Epithelial cell of prostate (primary cell): ENCODE results near the gene DUS2.

Experiments
- DNase-seq: peaks from one replicate; pipeline ENCODE4 v3.0.0-alpha.2; 2011; ENCODE audit warnings: low read depth, low spot score
- H3K27ac ChIP-seq: fragments of 450-650 bp; 2 replicates; pipeline ENCODE4 v1.5.1; 2017; ENCODE audit warnings: mild to moderate bottlenecking

Gene DUS2

DNA sequence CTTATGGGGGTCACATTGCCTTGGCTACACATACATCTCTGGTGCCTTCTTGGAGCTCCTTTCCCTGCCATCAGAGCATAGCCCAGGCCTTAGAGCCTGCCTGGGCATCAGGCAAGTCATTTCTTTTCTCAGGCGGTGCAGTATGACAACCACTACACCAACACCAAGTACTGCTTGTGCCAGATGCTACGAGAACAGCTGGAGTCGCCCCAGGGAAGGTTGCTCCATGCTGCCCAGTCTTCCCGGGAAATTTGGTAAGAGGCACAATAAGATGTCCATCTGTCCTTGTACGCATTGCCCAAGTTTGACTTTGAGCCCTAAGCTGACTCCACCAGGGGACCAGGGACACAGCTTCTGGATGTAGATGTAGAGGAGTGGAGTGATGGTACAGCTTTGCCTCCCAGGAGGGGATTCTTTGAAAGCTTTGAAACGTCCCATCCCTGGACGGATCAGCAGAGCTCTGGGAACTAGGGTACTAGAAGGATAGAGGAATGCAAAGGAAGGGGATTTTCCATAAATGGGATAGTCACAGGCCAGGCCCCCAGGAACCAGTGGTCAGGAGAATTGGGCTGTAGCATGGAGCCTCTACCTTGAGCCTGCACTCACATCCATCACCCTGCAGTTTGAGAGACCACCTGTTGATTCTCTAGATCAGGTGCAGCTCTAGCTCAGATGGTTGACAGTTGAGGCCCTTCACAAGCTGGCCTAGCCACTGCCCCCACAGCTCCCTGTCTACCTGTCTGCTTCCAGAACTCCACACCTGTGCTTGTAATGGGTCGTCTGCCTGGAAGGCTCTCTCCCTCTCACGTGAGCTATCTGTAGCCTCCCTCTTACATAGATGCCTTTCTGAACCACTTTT, 51.0 kb downstream of the DUS2 start:
- no peak overlapping the region for H3K27ac ChIP-seq
- no peak for DNase-seq

GRCh38 chr16:68074850-68075555, 51.9 kb downstream of the DUS2 start:
- H3K27ac ChIP-seq, result no peak overlapping the region
- no peak for DNase-seq

- no peak for DNase-seq
- no peak overlapping the region for H3K27ac ChIP-seq
Measured at GRCh38 chr16:68075980-68076379, 52.9 kb downstream of the DUS2 start.

GRCh38 chr16:68076560-68076959, 53.5 kb downstream of the DUS2 start:
- no peak for DNase-seq
- H3K27ac ChIP-seq, result no peak overlapping the region

DNA sequence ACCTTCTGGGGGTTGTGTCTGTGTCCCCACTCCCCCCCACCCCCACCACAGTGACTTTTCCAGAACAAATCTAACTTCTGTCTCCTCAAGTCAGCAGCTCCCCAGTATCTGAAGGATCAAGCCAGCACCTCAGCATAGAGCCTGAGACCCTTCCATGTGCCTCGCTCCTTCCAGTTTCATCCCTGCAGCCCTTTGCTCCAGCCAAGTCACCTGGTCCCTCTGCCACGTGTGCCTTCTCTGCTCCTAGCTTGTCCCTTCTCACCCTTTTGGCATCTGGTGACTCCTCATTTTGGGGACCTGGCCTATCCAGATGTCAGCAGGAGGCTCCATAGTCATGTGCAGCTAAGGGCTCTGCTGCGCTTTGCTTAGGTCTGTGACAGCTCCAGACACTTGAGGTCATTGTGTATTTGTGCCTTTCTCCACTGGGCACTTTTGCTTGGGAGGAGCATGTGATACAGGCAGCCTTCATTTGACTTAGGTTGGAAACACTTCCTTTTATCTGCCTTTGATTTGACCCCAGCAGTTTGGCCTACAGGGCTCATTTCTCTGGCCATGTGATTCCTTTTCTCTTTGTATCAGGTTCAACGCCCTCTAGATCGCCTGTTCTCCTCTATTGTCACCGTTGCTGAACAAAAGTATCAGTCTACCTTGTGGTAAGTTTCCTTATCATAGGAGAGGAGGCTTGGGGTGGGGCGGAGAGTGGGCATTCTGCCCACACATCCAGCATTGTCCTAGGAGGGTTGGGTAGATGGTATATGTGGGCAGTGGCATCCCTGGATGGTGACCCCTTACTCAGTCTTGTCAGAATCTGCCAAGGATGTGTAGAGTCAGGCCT, 55.0 kb downstream of the DUS2 start:
- no peak for DNase-seq
- H3K27ac ChIP-seq, result no peak overlapping the region

DNA sequence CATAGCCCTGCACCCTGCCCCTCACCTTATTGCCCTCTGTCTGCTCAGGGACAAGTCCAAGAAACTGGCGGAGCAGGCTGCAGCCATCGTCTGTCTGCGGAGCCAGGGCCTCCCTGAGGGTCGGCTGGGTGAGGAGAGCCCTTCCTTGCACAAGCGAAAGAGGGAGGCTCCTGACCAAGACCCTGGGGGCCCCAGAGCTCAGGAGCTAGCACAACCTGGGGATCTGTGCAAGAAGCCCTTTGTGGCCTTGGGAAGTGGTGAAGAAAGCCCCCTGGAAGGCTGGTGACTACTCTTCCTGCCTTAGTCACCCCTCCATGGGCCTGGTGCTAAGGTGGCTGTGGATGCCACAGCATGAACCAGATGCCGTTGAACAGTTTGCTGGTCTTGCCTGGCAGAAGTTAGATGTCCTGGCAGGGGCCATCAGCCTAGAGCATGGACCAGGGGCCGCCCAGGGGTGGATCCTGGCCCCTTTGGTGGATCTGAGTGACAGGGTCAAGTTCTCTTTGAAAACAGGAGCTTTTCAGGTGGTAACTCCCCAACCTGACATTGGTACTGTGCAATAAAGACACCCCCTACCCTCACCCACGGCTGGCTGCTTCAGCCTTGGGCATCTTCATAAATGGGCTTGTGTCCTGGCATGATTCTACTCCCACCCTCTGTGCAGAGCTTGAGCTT, 55.8 kb downstream of the DUS2 start:
- no peak overlapping the region for H3K27ac ChIP-seq
- DNase-seq, result no peak

- no peak overlapping the region for H3K27ac ChIP-seq
- DNase-seq, result no peak
Measured at GRCh38 chr16:68079376-68079625, 56.2 kb downstream of the DUS2 start.

DNA sequence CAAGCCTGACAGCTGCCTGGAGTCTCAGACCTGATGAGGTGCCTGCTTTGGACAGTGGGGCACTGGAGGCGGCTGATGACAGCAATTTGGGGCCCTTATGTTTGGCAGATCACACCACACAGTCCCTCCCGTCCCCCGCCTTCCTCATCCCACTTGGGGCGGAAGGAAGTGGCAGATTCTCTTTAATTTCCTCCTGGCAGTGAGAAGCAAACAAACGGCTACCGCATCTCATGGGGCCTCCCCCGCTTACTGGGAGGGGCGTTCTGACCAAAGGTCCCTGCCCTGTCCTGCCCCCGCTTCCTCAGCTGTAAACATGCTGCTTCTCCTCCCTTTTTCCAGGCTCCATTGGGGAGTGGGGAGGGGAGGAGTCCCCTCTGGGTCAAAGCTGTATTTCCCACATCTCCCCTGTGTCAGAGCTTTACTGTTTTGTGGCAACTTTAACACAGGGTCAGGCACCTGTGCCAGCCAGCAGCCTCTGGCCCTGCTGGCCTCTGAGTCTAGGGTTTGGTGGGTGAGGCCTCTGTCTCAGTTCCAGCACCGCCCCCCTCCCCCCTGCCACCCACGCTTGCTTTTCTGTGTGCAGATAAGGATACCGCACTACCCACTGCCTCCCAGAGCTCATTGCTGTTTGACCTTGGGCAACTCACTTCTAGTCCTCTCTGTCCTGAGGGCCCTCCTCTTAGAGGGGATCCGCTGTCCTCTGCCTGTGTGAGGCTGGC, 56.7 kb downstream of the DUS2 start:
- H3K27ac ChIP-seq, result no peak overlapping the region
- DNase-seq, result no peak

DNA sequence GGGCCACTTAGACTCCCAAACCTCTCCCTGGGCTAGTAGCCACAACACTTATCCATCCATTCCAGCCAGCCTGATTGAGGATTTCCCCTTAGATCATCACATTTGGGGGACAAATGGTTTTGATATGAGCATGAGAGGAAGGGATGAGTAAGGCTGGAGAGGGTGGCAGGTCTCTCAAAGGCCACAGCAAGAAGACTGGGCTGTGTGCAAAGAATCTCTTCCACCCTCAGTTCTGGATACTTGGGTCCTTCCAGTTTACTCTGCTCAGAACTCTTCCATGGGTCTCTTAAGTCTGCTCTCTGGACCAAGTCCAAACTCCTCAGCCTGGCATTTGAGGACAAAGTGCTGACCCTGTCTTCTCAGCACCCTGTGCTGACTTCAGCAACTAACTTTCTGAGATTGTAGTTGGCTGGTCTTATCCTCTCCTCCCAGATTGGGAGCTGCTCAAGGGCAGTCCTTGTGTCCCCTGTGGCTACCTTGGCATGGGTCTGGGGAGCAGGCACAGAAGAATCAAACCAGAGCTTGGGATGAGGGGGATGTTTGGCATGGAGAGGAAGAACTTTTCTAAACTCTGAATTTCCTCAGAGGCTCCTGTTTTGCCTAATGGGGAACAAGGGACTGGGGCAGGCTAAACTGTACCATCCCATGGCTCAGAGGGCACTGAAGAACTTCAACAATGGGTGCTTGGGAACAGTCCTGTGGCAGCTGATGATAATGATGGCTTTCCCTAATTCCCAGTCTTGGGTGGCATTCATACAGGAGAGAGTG, 59.0 kb downstream of the DUS2 start:
- H3K27ac ChIP-seq, result no peak overlapping the region
- DNase-seq, result no peak

- no peak overlapping the region for H3K27ac ChIP-seq
- DNase-seq, result no peak
Measured at GRCh38 chr16:68082629-68083238, 59.6 kb downstream of the DUS2 start.

DNA sequence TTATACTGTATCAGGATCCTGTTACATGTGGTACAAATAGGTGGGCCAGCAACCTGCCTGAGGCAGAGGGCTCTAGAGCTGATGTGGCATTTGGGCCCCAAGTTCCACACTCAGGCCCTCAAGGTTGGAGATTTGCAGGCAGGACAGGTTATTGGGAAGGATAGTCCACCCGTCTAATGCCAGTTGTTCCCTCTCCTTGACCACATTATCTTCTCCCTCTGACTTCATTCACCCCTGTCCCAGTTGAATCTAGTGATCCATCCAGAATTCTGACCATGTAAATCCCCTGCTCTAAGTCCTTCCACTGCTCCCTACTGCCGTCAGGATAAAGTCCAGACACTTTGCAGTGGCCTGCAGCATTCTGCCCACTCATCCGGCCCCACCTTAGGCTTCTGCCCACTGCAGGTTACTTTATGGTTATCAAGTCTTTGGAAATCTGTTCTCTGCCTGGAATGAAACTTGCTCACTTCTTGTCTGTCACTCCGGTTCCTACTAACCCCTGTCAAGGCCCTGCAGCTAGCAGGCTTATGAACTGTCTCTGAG, 60.2 kb downstream of the DUS2 start:
- DNase-seq, result no peak
- no peak overlapping the region for H3K27ac ChIP-seq

DNA sequence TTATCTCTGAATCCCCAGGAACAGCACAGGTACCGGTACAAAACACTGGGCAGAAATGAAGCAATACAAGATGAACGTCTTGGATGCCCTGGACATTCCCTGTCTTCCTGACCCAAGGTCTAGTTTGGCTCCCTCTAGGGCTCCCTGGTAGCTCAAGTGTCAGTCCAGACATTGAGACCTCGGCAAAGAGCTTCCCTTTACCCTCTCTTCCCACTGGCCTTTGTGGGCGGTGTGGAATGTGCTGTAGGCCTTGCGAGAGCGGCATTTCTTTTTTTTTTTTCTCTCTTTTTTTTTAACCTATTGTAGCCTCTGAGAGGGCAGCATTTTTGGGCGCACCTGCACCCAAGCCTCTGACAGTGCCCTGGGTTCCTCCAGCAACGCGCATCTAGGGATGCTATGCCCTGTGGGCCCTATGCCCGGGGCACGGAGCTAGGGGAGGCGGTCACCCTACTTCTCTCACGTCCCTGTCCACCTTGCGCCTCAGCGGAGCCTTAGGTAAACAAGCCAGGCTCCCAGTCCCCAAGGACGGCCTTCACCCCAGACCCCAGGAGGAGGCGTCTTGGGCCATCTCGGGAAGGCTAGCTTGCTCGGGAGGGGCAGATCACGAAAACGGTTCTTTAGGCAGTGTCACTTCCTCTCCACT, 60.9 kb downstream of the DUS2 start:
- H3K27ac ChIP-seq, result peak overlapping the region; percentile 75
- DNase-seq, result no peak

- peak overlapping the region; percentile 75 for H3K27ac ChIP-seq
- no peak for DNase-seq
Measured at GRCh38 chr16:68084504-68085258, 61.6 kb downstream of the DUS2 start.

DNA sequence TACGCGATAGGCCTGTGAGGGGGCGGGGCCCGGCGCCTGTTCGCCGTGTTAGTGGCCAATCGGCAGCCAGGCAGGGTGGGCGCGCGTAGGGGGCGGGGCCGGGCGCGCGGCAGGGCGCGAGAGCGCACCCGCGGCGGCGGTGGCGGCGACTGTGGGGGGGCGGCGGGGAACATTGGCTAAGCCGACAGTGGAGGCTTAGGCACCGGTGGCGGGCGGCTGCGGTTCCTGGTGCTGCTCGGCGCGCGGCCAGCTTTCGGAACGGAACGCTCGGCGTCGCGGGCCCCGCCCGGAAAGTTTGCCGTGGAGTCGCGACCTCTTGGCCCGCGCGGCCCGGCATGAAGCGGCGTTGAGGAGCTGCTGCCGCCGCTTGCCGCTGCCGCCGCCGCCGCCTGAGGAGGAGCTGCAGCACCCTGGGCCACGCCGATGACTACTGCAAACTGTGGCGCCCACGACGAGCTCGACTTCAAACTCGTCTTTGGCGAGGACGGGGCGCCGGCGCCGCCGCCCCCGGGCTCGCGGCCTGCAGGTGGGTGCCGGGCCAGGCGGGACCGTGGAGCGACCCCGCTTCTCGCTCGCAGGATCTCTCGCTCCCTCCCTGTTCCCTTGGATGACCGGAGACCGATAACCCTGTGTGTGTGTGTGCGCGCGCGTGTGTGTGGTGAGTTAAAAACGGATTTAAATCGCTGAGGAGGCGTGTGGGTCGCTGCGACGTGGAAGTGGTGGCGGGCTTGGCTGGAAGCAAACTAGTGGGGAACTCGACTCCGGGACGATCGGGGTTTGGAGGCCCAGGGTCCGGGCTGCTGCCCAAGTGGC, 62.4 kb downstream of the DUS2 start, which contains the start of gene NFATC3:
Gene NFATC3 (plus strand): TSS at position 112 of the 813 bp plus-strand sequence. CDS start 312 bp downstream, at position 424.
- peak; percentile 81 for DNase-seq
- peak within 1 kb of the TSS; percentile 75 for H3K27ac ChIP-seq

DNA sequence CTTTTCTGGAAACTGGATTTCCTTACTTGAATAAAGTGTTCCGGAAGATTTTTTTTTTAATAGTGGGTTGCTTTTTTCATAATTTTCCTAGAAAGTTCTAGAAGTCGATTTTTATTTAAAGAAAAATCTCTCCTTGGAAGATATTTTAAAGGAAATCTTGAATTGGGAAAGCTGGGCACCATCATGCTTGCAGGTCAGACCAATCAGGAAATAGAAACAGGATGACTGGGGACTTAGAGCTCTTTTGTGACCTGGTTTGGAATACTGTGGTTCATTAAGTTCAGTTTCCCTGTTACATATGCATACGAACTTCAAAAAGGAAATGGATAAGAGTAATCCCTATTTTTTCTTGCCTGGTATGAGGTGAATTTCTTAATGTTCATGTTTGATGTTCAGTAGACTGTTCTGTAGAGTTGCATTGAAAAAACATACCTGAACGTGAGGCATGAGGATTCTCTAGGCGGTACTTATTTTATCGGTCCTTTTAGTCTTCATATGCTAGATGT, 63.3 kb downstream of the DUS2 start:
- no peak for DNase-seq

GRCh38 chr16:68086860-68087268, 63.8 kb downstream of the DUS2 start:
- peak overlapping the region; percentile 75 for H3K27ac ChIP-seq
- DNase-seq, result no peak

More for the DNA sequence above, 63.3 kb downstream of the DUS2 start:
- H3K27ac ChIP-seq, result peak overlapping the region; percentile 75
